Superior temporal gyrus (tissue), 1 donor: ENCODE measurements around the gene RHOXF2.
"Not testable (repeated sequence)": the region's sequence is repeated elsewhere in the genome, so short reads cannot be mapped to it uniquely, and the experiment has no call there.

Experiments
- DNase-seq: peaks from one replicate; pipeline ENCODE4 v3.0.0-alpha.2; 2016; ENCODE audit errors: extremely low spot score

The RHOXF2 gene, protein sequence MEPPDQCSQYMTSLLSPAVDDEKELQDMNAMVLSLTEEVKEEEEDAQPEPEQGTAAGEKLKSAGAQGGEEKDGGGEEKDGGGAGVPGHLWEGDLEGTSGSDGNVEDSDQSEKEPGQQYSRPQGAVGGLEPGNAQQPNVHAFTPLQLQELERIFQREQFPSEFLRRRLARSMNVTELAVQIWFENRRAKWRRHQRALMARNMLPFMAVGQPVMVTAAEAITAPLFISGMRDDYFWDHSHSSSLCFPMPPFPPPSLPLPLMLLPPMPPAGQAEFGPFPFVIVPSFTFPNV

DNA sequence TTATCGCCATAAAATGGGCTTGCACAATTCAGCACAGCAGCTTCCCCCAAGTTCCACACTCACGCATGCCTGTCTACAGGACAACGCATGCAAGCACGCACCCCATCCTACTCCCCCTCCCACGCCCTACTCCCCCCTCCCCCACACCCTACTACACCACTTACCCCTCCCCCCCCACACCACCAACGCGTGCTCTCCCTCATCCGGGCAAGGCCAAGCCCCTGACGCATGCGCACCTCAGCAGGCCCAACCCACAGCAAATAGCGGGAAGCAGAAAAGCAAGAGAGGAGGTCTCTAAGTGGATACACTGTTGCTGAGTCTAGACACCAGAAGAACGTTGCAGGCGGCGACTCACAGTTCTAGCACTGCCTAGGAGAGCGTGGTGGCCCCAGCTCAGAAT is at the start of gene RHOXF2:
TSS of gene RHOXF2 (plus strand) at position 301 of the 400 bp plus-strand sequence. CDS start 138 bp downstream, outside the sequence.
- not testable (repeated sequence) for DNase-seq

DNA sequence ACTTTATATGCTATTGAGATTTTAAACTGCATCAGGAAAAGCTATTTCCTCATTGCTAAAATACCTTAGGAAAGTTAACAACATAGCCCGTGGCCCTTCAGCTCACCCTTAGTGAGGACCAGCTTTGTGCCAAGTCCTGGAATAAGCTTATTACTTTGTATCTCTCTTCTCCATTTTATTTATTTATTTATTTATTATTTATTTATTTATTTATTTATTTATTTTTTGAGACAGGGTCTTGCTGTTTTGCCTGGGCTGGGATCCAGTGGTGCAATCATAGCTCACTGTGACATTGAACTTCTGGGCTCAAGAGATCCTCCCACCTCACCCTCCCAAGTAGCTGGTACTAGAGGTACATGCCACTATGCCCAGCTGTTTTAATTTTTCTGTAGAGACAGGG is 49.0 kb upstream of the RHOXF2 start:
- DNase-seq: no peak

DNA sequence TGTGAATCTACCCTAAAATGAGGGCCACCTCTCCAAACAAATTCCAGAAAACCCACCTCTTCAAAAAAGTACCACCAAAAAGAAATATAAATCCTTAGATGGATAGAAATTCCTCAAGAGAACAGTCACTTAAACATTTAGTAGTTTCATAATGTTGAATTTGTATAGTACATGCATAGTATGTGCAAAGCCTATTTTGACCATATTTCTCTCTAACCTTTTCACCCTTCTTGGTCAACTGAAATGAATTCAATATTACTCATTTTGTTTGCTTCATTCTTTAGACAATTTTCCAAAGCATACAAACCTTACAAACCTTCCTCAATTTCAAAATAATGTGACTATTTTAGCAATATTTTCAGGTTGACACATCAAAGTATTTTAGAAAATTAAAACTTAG is 46.8 kb upstream of the RHOXF2 start:
- no peak for DNase-seq

DNA sequence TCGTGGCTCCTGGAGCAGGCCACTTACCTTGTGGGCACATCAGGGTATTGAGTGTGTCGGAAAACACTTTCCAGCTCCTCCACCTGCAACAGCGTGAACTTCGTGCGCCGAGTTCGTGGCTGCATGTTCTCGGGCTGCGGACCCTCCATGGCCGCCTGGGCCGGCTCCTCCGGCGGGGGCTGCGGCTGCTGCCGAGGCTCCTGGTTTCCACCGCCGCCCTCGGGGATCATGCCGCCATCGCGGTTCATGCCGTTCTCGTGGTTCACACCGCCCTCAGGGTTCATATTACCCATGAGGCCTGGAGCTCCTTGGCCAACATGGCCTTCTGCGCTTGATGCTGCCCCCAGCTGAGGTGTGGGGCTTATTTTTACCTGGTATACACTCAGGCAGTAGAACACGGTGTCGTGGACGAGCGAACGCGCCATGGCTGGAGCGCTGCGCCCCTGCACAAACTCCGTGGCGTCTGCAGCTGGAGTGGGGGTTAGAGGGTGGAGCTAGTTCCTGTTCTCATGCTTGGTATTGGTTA is 42.9 kb upstream of the RHOXF2 start, which contains the start of gene RHOXF1:
TSS of gene RHOXF1 (minus strand) at position 476 of the 526 bp plus-strand sequence. CDS start at position 425, 51 bp downstream.
- DNase-seq: no peak

DNA sequence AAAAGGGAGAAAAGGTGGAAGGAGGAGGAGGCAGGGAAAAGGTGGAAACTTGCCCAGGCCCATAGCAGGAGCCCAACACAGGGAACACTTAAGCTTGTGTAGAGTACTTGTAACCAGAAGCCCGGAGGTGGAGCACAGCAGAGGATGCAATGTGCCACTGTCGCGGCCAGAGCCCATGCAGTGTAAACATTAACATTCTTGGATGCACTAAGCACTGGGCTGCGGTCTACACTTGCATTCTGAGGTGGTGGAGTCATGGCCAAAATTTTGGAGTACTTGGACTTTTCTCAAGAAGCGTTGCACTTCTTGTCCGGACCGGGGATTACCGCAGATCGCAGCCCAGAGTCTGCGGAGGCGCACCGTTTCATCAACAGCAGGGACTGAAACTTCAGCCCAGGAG is 38.2 kb upstream of the RHOXF2 start:
- no peak for DNase-seq

DNA sequence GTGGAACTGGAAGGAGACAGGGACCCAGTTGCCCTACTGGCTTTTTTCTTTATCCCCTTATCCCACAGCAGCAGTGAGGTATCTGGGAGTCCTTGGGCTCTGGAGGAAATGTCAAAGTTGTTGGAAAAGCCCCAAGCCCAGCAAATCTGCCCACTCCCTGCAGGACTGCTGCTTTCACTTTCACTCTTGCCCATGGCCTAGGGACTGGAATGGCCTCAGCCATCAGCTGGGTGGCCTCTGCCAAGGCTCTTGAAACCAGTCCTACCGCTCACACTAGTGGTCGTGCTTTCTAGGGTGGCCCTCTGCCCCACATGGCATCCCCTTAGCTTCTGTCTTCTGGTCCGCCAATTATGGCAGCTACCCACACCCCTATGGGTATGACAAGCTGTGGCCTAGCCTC is 33.0 kb upstream of the RHOXF2 start:
- no peak for DNase-seq

DNA sequence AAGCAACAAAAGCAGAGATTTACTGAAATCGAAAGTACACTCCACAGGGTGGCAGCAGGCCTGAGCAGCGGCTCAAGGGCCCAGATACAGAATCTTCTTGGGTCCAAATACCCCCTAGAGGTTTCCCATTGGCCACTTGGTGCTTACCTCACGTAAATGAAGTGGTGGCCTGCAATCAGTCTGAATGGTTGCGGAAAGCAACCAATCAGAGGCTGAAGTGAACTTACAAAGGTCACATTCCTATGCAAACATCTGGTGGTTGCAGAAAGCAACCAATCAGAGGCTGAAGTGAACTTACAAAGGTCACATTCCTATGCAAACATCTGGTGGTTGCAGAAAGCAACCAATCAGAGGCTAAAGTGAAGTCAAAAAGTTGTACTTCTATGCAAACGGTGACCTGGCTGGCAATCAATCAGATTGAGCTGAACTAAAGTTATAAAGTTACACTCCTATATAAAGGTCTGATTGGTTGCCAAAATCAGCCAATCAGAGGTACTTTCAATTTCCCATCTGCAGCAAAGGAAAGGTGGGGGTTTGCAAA is 30.0 kb upstream of the RHOXF2 start:
- not testable (repeated sequence) for DNase-seq

DNA sequence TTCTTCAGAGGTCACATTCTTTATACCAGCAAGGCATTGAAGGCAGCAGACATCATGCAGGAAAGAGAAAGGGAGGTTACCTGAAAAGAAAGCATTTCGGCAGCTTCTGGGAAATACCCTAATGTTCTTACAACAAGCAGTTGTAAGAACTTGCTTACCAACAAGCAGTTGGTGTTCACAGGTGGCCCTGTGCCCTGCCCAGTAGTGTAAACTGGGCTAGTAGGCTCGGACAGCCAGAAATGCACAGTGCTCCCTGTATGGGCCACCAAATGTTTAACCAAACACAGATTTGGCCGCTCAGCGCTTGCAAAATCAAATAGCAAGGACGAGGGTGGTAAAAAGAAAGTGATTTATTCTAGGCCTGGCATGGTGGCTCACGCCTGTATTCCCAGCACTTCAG is 22.3 kb upstream of the RHOXF2 start:
- DNase-seq: no peak

DNA sequence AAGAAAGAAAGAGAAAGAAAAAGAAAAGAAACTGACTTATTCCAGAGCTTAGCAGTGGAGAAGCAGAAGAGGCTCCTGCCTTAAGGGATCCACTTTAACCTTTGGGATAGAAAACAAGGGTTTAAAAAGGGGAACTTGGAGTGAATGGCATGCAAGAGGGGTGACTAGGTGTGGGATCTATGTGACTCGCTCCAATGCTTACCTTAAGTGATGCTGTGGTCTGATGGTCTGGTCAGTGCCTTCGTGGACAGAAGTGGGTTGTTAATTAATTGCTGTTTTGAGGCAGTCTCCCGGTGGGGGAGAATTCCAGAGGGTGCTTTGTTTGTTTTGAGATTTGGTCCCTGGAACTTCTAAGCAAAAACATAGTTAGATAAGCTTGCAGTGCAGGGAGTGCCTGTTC is 21.6 kb upstream of the RHOXF2 start:
- DNase-seq: no peak

DNA sequence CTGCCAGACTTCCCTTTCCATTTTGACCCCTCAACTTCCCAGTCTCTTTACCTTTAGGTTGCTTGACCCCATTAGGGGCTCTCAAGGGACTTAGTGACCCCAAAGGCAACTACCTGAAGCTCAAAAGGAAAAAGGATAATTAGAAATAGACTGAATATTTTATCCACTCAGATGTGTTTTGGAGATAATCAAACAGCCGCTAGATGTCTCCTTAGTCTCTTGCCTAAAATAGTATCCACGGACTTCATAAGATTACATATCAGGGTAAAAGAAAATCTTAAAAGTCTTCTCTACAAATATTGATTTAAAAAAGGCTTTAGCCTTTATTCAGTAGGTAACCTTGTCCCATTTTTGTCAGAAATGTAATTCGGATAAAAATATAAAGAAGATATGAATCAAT is 21.0 kb upstream of the RHOXF2 start:
- DNase-seq: no peak

DNA sequence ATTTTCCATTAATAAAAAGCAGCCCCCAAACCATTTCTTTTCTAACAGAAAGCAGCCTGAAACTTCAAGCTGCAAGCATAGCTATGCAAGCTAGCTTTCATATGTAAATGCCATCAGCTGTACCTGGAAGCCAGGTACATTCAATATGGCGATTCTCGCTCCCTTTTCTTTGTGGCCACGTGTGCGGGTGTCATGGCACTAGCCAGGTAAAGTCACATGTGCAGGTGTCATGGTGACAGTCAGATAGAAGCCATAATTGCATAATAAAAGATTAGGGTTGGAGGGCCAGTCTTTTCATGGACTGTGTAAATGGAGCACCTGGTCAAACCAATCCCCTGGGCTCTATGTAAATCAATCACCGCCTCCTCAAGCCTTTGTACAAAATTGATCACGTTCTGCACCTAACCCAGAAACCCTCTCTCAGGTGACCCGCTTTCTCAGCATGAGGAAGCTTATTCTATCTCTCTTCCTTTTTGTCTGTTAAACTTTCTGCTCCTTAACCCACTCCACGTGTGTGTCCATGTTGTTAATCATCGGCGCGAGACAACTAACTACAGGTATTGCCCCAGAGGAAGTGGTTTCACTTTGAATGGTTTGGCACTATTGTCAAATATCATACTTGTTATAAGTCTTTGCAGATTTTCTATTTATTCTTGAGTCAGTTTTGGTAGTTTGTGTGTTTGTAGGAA is 18.0 kb upstream of the RHOXF2 start:
- DNase-seq: no peak

DNA sequence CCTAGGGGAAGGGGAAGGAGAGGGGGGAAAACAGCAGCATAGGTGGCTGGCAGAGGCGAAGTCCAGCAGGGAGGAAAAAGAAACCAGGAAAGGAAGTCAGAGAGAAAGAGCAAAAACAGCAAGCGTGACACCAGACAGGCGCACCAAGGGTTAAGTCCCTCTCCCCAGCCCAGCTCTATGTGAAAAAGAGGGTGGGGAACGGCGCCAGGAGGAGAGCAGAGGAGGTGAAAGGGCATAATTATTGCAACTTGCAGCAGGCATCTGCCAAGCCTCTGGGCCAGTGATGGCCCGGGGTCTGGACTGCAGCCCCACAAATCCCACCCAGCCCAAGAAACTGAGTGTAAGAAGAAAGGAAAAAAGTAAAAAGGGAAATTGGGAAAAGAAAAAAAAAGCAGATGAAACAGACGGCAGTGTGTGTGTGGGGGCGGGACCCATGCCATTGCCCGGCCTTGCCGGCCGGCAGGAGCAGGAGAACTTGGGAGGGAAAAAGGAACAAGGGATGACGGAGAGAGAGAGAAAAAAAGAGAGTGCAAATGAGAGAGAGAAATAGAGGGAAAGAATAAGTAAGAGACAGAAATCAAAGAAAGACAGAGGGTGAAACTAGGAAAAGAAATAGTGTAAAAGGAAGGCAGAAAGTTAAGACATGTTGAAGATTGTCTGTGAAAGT is 14.1 kb upstream of the RHOXF2 start:
- no peak for DNase-seq

DNA sequence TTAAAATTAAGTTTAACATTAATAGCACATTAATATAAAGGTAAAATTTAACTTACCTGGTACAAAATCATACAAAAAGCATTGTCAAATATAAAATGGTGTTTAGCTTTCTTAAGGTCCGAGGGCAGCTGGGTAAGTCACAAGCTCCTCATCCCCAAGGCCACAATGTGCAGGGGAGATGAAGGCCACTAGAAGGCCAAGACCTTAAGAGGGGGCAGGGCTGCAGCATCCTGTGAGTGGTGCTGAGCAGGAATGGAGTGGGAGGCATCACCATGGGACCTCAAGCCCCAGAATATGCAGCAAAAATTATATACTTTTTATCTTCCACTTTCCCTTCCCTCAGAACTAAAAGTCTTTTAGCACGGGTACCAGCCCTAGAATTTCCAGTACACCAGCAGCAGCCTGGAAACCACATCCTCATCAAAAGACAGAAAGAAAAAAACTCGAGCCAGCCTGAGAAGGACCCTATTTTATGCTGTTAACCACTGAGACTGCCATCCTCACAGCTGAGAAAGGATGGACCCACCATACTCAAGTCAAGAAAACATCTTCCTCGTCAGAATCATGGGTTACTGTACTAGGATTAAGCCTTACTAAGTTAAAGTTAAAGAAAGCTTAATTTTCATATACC is 13.0 kb upstream of the RHOXF2 start:
- DNase-seq: no peak

DNA sequence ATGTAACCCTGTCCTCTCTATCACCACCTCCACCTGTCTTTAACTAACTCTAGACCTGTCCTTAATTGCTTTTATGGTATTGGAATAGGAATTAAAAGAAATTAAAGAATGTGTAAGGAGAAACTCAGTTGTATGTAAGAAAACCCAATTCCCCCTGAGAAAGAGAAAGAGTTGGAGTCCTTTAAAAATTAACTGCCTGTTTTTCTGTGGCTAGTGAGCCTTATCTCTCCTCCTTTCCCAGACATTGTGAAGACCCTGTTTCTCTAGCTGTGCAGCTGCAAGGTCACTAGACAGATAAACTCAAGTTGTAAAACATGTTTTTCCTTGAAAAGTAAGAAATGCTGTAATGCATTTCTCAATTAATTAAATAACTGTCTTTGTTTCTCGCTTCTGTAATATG is 12.1 kb upstream of the RHOXF2 start:
- not testable (repeated sequence) for DNase-seq

DNA sequence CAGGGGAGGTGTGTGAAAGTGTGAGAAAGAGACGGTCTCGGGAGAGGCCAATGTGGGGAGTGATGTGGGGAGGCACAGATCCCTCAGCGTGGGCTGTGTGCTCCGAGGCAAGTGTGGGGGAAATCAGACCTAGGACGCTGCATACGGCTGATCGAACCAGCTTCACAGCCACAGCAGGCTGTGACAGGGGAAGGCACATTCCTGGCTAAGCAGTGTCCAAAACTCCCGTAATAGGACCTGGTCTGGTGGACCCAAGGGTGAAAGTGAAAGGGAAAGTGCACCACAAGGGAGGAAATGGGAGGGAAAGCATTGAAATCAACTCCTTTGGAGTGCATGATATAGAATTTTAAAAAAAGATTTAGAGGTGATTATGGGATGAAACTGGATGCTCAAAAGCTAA is 10.9 kb upstream of the RHOXF2 start:
- no peak for DNase-seq

DNA sequence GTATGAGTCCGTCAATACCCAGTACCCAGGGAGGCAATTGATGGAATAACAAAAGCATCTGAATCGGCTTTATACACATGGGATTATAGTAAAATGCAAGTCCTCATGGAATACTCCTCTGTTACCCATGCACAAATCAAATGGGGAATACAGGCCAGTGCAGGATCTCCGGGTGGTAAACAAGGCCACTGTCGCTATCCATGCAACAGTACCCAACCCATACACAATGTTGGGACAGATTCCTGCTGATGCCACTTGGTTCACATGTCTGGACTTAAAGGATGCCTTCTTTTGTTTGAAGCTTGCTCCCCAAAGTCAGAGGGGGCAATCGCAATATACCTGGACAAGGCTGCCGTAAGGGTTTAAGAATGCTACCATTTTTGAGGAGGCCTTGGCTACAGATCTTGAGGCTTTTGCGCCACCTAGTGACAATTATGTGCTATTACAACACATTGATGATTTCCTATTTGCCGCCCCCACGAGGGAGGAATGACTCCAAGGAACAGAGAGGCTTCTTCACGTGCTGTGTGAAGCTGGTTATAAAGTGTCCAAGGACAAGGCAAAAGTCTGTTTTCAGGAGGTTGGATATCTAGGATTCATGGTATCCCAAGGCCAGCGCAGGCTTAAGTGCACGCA is 8.2 kb upstream of the RHOXF2 start:
- DNase-seq: not testable (repeated sequence)

DNA sequence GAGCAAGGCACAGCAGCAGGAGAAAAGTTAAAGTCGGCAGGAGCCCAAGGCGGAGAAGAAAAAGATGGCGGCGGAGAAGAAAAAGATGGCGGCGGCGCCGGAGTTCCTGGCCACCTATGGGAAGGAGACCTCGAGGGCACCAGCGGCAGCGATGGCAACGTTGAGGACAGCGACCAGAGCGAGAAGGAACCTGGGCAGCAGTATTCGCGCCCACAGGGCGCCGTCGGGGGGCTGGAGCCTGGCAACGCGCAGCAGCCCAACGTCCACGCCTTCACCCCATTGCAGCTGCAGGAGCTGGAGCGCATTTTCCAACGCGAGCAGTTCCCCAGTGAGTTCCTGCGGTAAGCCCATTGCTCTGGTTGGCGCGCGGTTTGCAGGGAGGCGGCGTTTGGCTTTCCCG is 673 bp downstream of the RHOXF2 start:
- DNase-seq: not testable (repeated sequence)

DNA sequence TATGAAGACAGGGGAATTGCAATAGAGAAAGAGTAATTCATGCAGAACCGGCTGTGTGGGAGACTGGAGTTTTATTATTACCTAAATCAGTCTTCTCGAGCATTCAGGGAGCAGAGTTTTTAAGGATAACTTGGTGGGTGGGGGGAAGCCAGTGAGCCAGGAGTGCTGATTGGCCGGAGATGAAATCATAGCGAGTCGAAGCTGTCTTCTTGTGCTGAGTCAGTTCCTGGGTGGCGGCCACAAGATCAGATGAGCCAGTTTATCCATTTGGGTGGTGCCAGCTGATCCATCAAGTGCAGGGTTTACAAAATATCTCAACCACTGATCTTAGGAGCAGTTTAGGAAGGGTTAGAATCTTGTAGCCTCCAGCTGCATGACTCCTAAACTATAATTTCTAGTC is 34.8 kb downstream of the RHOXF2 start:
- DNase-seq: not testable (repeated sequence)

DNA sequence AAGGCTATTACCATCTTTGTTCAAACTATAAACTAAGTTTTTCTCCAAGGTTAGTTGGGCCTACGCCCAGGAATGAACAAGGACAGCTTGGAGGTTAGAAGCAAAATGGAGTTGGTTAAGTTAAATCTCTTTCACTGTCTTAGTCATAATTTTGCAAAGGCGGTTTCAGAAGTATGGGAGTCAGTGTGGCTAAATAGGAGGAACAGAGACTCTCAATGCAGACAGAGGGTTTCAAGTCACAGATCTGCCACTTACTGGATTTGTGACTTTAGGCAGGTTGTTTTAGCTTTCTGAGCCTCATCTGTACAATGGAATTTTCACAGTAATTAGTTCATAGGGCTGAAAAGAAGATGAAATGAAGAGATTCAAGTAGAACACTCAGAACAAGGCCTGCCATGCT is 35.3 kb downstream of the RHOXF2 start:
- DNase-seq: not testable (repeated sequence)

DNA sequence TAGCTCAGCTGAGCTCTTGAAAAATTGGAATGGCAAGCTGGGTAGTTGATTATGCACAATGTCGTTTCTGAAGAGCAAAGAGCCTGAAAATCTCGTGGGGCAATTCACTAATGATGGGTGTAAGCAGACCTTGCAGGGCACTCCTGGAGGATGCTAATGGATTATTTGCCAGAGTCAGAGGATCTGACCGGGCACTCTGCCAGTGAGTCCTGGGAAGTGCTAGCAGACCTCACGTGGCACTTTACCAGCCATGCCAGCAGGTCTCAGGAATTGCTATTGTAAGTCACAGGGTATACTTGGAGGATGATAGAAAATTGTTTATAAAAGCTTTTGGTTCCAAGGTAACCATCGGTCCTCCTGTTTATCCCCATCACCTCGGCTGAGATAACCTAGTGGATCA is 37.4 kb downstream of the RHOXF2 start:
- not testable (repeated sequence) for DNase-seq

DNA sequence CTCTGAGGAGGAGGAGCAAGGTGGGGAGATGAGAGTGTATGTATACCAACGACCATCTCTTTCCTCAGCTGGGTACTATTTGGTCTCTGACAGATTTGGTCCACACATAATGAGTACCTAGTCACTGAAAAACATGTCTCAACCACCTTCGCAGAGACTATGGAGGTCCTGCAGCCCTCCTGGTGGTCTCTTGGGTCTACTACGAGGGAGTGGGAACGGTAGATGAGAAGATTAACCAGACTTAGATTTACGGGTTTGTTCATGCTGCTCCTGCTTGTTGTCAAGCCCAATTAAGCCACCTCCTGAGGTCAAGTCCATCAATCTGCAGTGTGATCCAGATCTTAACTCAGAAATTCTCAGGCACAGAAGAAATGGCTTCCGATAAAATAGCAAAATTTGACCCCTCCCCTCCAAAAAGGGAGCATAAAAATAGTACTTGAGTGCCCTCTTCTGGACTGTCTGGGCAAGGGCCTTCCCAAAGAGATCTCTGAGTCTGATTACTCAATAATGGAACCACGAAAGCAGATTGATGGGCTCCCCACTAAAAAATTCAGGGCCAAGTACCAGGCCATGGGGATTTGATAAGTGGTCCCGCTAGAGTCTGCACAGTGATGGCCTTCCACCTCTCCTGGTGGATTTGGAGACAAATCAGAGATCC is 38.3 kb downstream of the RHOXF2 start:
- DNase-seq: not testable (repeated sequence)
